ENCODE data around the gene ANO9.
"Not testable (repeated sequence)": the region's sequence is repeated elsewhere in the genome, so short reads cannot be mapped to it uniquely, and the experiment has no call there.

The ANO9 gene

DNA sequence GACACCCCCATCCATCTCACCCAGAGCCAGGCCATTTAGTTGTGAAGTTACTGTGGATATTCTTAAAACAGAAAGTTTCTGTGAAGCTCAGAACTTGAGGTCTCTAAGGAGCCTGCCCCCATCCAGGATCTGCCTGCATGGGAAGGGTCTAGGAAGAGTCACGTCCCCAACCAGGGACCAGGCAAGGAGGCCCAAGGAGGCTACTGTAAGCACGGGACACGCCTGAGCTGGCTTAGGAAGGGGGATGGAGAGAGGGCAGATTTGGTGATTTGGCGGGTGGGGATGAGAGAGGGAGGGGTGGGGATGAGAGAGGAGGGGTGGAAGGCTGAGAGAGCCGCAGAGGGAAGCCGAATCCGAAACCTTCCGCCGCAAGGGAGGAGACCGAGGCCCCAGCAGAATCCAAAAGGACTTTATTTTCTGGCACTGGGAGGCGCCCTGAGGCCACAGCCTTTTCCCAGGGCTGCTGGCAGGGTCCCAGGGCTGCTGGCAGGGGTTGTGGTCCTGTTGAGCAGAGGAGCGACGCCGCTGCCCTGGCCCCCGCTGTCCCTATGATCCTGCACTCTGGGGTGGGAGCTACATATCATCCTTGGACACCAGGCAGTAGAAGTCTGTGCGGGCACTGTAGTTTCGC, 36.4 kb downstream of the ANO9 start:
- DNase-seq (ENCODE audit: extremely low spot score) = no peak
- ChIA-PET CTCF (interaction anchor here (3.8 kb wide), 1 partner anchor 8 kb away, joined by 22 read pairs; no protein-coding TSS in a partner anchor), POLR2A (no interaction called here)
- TF ChIP-seq, protein P1, sequence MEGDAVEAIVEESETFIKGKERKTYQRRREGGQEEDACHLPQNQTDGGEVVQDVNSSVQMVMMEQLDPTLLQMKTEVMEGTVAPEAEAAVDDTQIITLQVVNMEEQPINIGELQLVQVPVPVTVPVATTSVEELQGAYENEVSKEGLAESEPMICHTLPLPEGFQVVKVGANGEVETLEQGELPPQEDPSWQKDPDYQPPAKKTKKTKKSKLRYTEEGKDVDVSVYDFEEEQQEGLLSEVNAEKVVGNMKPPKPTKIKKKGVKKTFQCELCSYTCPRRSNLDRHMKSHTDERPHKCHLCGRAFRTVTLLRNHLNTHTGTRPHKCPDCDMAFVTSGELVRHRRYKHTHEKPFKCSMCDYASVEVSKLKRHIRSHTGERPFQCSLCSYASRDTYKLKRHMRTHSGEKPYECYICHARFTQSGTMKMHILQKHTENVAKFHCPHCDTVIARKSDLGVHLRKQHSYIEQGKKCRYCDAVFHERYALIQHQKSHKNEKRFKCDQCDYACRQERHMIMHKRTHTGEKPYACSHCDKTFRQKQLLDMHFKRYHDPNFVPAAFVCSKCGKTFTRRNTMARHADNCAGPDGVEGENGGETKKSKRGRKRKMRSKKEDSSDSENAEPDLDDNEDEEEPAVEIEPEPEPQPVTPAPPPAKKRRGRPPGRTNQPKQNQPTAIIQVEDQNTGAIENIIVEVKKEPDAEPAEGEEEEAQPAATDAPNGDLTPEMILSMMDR (IDR thresholded peaks at IDR 0.05; ENCODE audit: control extremely low read depth, extremely low read depth, low read depth, missing control alignments) = no peak

DNA sequence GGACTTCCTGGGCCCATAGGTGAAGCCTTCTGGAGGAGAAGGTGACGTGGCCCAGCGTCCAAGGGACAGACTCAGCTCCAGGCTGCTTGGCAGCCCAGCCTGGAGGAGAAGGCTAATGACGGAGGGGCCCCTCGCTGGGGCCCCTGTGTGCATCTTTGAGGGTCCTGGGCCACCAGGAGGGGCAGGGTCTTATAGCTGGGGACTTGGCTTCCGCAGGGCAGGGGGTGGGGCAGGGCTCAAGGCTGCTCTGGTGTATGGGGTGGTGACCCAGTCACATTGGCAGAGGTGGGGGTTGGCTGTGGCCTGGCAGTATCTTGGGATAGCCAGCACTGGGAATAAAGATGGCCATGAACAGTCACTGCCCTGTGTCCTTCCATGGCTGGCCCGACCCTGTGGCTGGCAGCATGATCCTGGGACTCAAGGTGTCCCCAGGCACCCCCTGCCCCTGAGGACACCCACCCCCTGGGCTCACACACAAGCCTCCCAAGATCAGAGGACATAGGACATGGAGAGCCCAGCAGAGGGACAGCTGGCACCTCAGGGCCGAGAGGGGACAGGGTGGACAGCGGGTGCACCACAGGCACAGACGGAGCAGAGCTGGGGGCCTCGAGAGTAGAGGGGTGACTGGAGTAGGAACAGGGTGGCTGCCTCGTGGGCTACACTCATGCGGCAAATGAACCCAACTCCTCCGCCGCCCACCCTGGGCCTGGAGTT, 37.1 kb downstream of the ANO9 start:
- ChIA-PET POLR2A (no interaction called here), CTCF (interaction anchor here (3.8 kb wide), 1 partner anchor 8 kb away, joined by 22 read pairs; no protein-coding TSS in a partner anchor)
- TF ChIP-seq, protein P1 (IDR thresholded peaks at IDR 0.05; ENCODE audit: control extremely low read depth, extremely low read depth, low read depth, missing control alignments) = no peak
- no peak for DNase-seq (ENCODE audit: extremely low spot score)

GRCh38 chr11:403761-404431, 37.9 kb downstream of the ANO9 start:
- POLR2A ChIA-PET = no interaction called here
- no peak for DNase-seq (ENCODE audit: extremely low spot score)
- CTCF ChIA-PET = interaction anchor here (3.8 kb wide), 1 partner anchor 7 kb away, joined by 22 read pairs; no protein-coding TSS in a partner anchor
- TF ChIP-seq, protein P1 (IDR thresholded peaks at IDR 0.05; ENCODE audit: control extremely low read depth, extremely low read depth, low read depth, missing control alignments) = no peak

GRCh38 chr11:403021-403760, 38.6 kb downstream of the ANO9 start:
- ChIA-PET POLR2A (no interaction called here), CTCF (no interaction called here)
- DNase-seq (ENCODE audit: extremely low spot score) = no peak
- TF ChIP-seq, protein P1 (IDR thresholded peaks at IDR 0.05; ENCODE audit: control extremely low read depth, extremely low read depth, low read depth, missing control alignments) = no peak

DNA sequence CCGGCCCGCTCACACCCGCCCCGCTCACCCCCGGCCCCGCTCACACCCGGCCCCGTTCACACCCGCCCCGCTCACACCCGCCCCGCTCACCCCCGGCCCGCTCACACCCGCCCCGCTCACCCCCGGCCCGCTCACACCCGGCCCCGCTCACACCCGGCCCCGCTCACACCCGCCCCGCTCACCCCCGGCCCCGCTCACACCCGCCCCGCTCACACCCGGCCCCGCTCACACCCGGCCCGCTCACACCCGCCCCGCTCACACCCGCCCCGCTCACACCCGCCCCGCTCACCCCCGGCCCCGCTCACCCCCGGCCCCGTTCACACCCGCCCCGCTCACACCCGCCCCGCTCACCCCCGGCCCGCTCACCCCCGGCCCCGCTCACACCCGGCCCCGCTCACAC, 40.6 kb downstream of the ANO9 start:
- CTCF ChIA-PET; POLR2A ChIA-PET; DNase-seq (ENCODE audit: extremely low spot score): not testable (repeated sequence)

DNA sequence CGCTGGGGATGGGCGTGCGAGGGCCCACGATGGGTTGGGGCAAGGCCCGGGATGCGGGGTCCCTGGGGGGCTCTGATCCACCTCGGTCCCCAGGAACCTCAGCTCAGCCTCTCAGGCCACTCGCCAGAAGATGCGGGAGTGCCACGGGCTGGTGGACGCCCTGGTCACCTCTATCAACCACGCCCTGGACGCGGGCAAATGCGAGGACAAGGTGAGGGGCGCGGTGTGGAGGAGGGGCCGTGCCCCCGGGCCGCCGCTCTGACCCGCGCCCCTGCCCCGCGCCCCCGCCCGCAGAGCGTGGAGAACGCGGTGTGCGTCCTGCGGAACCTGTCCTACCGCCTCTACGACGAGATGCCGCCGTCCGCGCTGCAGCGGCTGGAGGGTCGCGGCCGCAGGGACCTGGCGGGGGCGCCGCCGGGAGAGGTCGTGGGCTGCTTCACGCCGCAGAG, 41.5 kb downstream of the ANO9 start:
- CTCF ChIA-PET = no interaction called here
- TF ChIP-seq, protein P1 (IDR thresholded peaks at IDR 0.05; ENCODE audit: control extremely low read depth, extremely low read depth, low read depth, missing control alignments) = no peak
- POLR2A ChIA-PET = no interaction called here
- no peak for DNase-seq (ENCODE audit: extremely low spot score)
